HG02763 (cell line): ENCODE measurements around the gene SV2C.
"Not testable (repeated sequence)": the region's sequence is repeated elsewhere in the genome, so short reads cannot be mapped to it uniquely, and the experiment has no call there.

Experiments used
- ATAC-seq: cut with Tn5 transposase; IDR thresholded peaks from one replicate; pipeline ENCODE4 v1.9.1; 2021; ENCODE audit warnings: mild to moderate bottlenecking, moderate library complexity; ENCODE audit not compliant: unreplicated experiment

The SV2C gene

GRCh38 chr5:76082772-76083554, at the start of gene SV2C:
SV2C (plus strand) TSS chr5:76083383; CDS start chr5:76131751, 48,368 bp downstream.
- ATAC-seq = no peak

GRCh38 chr5:76037736-76038151, 45.4 kb upstream of the SV2C start:
- ATAC-seq = not testable (repeated sequence)

- ATAC-seq = no peak
Observed at GRCh38 chr5:76038212-76038611, 45.0 kb upstream of the SV2C start.

DNA sequence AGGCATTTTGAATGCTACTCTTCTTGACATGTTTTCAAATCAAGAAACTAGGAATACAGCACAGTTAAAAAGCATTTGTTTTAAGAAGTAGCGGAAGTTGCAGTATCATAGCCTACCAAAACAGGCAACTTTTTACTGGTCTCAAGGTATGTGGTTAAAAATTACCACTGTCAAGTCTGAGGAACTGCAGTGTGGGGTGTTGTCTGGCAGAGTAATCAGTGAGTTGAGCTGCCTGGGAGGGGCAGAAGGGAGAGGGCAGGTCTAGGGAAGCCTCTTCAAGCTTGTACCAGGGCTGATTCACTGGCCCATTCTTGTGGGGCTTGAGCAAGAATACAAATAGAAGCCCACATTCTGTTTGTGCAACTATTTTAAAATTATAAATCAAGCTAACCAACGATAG, 42.4 kb upstream of the SV2C start:
- no peak for ATAC-seq

DNA sequence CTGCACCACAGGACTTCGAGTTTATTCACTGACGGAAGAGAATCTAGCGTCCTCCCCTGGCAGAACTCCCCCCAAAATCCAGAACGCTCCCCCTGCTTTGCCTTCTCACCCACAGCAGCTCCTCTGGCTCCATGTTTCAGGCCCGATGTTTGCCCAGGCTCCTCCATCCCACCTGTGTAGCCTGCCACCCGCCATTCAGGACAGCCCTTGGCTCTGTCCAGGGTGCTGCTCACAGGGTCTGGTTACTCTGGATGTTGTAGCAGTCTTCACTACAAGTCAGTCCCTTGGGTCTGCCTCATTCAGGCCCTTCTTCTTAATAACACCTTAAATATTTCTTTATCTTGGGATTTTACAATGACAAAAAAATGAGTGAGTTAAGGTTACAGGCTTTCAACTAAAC, 41.3 kb upstream of the SV2C start:
- ATAC-seq = no peak

GRCh38 chr5:76046741-76047140, 36.4 kb upstream of the SV2C start:
- no peak for ATAC-seq

GRCh38 chr5:76050134-76050533, 33.0 kb upstream of the SV2C start:
- no peak for ATAC-seq

- no peak for ATAC-seq
Observed at GRCh38 chr5:76062502-76063041, 20.6 kb upstream of the SV2C start.

- ATAC-seq = no peak
Observed at GRCh38 chr5:76065258-76065657, 17.9 kb upstream of the SV2C start.

DNA sequence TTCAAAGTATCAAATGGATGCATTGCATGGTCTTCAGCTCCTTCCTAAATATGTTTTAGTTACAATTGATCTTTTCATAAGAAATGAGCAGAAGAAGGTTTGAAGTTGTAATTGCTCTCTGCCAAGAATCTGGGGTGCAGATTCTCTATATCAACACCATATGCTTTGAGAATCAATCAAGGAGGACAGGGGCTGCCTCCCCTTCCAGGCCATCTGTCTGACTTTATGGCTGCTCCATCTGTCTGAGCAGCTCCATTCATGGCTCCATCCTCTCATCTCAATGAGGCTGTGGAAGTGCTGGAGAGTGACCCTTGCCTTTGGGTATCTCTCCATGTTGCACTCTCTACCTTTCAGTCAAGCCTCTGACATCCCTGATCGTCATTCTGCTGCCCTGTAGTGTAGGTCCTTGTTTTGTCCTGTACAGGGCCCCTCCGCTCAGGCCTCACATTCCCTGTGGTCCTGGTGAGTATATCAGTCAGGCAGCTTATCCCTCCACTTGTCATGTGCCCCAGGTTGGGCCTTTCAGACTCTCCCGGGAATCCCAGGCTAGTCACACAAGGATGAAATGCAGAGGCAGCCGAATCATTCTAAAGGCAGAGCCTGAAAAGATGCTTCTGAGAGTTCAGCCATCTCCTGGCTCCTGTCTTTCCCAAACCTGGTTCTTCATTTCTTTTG, 14.0 kb upstream of the SV2C start:
- ATAC-seq = no peak

DNA sequence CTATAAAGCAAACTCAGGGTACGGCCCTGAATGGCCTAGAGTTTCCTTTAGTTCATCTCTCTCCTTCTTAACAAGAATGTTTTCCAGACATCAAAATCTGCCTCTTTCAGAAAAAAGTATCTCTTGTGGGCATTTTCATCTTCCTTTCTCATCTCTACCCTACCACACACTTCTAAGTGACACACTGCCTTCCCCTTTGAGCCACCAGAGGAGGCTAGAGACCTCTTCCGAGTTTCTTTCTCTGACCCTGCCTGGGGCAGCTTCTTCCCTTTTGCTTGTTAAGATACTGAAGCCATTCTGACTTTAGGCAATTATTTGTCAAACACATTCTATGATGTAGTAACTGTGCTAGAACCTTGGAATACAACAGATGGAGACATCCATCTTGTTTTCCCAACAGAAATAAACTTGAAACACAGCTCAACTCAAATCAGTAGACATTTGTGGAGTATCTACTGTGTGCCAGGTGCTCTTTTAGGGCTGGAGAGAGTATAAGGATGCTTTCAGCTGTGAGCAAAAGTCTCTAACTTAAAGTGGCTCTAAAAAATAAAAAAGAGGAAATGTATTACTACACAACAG, 8.6 kb upstream of the SV2C start:
- ATAC-seq = no peak

DNA sequence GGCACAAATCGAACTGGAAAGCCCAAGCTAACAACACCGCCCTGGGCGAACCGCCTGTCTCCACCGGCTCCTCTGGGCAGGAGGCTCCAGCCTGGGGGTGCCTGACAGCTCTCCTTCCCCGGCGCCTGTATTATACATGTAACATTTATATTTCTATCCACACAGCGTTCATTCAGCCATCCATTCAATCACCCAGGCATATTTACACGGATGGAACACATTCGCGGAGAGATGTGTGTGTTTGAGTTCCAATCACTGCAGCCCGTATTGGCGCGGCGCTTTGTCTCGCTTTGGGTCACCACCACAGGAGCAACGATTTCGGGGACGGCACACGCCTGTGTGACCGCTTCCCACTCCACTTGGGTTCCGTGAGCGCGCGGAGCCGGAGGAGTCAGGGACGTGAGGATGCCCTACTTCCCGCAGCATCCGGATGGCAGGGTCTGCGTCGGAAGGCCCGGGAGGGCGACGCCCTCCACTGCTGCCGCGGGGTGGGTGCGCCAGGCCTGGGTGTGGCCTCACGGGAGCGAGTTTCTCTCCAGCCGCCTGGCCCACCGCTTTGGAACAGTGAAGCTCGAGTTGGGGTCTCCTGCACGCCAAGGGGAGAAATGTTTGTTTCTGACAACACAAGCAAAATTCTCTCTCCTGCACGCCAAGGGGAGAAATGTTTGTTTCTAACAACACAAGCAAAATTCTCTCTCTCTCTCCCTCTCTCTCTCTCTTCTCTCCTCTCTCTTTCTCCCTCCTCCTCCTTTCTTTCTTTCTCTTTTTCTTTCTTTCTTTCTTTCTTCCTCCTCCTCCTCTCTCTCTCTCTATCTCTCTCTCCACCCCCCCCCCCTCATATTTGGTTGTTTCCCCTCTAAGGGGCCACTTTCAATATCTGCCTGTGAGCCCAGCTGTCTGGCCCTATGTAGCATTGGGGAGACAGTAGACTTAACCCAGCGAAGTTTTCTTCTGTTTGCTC, 1.1 kb upstream of the SV2C start:
- ATAC-seq = no peak

GRCh38 chr5:76083555-76084495, 642 bp downstream of the SV2C start:
- no peak for ATAC-seq

GRCh38 chr5:76084496-76085242, 1.5 kb downstream of the SV2C start:
- ATAC-seq = no peak

GRCh38 chr5:76085243-76085579, 2.0 kb downstream of the SV2C start:
- no peak for ATAC-seq

DNA sequence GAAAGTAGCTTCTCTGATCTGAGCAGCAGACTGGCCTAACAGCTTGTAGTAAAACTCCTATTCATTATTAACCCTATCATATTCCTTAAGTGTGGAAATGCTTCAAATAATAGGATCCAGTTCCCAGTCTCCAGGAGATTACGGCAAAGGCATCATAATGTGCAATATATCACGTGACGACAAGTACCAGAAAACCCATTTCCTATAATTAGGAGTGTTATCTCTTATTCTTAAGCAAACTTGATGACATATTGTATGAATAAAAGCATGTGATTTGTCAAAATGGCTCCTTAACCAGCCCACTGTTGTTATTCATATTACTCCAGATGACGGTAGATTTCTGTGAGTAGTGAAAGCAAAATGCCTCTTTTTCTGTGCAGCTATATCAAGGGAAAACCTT, 2.9 kb downstream of the SV2C start:
- ATAC-seq = no peak

DNA sequence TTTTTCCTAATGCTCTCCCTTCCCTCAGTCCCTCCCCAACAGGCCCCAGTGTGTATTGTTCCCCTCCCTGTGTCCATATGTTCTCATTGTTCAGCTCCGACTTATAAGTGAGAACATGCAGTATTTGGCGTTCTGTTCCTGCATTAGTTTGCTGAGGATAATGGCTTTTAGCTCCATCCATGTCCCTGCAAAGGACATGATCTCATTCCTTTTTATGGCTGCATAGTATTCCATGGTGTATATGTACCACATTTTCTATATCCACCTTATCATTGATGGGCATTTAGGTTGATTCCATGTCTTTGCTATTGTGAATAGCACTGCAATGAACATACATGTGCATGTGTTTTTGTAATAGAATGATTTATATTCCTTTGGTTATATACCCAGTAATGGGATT, 6.0 kb downstream of the SV2C start:
- not testable (repeated sequence) for ATAC-seq

- ATAC-seq = no peak
Observed at GRCh38 chr5:76091351-76091750, 8.2 kb downstream of the SV2C start.

GRCh38 chr5:76099286-76099702, 16.1 kb downstream of the SV2C start:
- no peak for ATAC-seq
